Activated CD8-positive, alpha-beta memory T cell treated with anti-CD3 and anti-CD28 coated beads, Interleukin-2, amount 50 U/mL, for 4 hours (primary cell): ENCODE data around the gene BRICD5.
"Not testable (repeated sequence)": the region's sequence is repeated elsewhere in the genome, so short reads cannot be mapped to it uniquely, and the experiment has no call there.

Experiments used
- DNase-seq: peaks from one replicate; pipeline ENCODE4 v3.0.0-alpha.2; 2020

Gene BRICD5

DNA sequence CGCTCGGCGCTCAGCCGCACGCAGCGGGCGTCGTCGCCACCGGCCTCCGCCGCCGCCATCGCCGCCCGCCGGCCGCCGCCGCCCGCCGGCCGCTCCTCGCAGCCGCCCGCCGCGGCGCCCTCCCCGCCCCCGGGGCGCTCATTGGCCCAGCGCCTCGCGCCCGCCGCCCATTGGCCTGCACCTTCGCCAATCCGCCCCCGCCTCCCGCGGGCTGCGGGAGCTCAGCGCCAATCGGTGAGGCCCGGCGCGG, 4.0 kb upstream of the BRICD5 start, which contains the start of gene PGP:
TSS of gene PGP (minus strand) at position 122 of the 250 bp plus-strand sequence. CDS start at position 59, 63 bp downstream.
- DNase-seq = no peak

DNA sequence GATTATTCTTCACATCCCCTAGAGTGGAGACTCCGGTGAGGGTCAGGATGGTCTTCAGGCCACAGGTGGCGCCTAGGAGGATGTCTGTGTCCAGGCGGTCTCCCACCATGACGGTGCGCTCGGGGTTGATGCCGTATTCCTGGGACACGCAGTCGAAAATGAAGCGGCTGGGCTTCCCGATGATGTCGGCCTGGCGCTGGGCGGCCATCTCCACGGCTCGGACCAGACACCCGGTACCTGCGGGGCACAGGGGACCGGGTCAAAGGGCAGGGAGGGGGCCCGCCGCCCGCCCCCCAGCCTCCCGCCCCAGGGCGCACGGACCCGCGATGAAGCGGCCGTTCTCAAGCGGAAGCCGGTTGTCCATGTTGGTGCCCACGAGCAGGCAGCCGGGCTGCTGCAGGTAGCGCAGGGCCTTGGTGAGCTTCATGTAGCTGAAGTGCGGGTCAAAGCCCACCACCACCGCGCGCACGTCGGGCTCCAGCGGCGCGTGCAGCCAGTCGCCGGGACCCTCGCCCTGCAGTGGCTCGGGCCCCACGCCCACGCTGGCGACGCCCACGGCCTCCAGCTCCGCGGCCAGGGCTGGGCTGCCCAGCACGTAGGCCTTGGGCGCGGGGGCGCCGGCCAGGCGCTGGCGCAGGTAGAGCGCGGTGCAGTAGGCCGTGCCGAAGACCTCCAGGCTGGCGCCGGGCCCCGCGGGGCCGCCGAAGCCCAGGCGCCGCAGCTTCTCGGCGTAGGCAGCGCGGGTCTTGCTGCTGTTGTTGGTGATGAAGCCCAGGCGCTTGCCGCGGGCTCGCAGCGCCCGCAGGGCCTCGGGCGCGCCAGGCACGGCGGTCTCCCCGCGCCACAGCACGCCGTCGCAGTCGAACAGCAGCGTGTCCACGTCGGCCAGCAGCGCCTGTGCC, 3.4 kb upstream of the BRICD5 start:
- no peak for DNase-seq

DNA sequence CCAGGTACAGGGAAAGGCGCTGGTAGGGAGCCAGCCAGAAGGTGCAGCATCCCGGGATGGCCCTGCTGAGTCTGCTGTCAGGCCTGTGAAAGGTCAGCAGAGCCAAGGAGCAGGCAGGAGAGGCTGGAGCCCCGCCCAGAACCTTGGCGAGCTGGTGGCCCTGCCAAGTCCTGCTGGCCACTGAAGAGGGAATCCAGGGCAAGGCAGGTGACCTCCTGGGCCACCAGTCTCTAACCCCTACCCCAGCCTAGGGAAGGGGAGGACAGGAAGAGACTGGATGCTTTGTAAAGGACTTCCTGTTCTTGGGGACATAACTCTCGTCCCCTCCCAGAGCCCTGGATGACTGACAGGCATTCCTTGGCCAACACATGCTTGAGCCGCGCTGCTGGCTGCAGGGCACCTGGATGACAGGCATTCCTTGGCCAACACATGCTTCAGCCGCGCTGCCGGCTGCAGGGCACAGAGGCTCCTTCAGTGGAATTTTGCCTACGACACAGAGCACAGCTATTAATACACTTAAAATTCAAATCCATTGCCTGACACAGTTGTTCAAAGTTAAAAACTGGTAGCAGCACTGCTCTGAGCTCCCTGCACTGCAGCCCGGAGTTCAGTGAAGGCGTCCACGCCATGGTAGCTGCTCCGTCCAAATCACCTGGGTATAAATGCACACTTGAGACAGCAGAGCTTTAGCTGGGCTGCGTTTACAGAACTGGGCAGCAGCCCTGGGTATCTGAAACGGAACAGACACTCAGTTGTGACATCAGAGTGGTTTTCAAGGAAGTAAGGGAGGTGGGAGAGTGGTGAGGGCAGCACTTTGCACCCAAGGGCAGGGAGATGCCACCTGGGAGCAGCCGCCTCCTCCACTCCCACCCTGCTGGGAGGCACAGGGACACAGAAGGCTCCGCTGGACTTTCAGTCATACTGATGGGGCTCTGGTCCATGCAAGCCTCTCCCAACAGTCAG, 2.0 kb upstream of the BRICD5 start:
- DNase-seq = no peak

DNA sequence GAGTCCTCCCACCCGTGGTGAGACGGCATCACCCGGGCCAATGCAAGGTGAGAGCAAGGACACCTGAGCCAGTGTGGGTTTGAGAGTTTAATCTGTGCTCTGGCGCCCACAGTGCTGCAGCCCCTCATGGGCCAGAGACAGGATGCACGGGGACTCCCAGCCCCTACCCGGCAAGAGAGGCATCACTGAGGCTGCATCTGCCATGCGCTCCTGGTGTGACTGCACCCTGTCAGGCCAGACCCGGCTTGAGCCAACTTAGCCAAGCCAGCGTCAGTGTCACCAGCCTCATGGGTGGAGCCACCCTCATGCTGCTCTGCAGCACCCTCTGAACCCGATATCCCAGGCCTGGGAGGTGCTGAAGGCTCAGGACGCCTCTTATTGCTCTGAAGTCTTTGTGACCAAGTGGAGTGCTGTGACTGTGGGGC, 1.3 kb upstream of the BRICD5 start:
- no peak for DNase-seq

DNA sequence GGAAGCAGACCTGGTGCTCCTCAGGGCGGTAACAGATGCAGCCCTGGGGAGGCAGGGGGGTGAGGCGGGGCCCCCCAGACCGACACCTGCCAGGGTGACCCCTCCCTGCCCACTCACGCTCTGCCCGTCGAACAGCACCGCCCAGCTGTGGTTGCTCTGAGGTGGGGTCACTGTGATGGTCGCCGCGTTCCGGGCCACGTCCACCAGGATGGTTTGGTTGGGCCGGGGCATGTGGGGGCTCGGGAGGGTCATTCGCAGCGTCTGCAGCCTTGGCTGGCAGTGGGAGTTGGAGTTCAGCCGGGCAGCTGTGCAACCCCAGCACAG, 692 bp downstream of the BRICD5 start:
- DNase-seq = no peak

DNA sequence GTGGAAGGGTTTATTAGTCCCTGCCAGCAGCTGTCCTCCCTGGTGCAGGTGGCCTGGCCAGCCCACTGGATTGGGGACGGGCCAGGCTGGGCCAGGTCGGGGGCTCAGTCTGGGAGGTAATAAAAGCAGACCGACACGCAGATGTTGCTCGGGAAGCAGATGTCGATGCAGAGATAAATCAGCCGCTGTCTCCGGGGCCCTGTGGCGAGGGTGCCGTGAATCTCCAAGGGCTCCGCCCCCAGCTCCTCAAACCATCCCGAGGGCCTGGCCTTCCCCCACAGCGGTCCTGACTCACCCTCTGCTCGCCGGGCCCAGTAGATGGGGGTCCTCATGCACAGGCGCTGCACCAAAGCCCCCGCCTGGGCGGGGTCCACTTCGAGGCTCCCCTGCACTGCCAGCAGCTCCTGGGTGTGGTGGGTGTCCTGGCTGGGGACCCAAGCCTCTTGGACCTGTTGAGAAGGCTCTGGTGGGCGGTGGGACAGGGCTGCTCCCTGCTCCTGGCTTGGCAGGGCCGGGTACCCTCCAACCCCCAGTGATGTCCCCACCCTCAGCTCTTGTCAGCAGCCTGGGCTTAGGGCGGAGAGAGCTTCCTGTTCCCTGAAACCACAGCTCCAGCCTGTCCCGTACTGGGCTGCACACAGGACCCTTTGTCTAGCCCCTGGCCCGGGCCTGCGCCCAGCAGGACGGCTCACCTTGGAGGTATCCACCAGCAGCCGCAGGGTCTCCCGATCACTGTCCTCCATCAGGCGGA, 1.2 kb downstream of the BRICD5 start:
- DNase-seq = no peak

DNA sequence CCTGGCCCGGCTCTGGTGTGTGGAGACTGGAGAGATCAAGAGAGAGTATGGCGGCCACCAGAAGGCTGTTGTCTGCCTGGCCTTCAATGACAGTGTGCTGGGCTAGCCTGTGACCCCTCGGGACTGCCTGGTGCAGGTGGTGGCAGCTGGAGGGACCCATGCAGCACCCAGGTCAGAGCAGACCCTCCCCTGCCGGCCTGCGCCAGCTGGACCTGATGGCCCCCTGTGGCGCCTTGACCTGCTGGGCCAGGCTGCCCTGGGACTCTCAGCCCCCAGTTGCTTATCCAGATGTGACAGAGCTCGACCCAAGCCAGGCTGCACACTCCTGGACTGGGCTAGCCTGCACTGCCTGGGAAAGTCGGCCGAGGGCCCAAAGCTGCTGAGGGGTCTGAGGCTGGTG, 1.9 kb downstream of the BRICD5 start:
- DNase-seq = no peak

DNA sequence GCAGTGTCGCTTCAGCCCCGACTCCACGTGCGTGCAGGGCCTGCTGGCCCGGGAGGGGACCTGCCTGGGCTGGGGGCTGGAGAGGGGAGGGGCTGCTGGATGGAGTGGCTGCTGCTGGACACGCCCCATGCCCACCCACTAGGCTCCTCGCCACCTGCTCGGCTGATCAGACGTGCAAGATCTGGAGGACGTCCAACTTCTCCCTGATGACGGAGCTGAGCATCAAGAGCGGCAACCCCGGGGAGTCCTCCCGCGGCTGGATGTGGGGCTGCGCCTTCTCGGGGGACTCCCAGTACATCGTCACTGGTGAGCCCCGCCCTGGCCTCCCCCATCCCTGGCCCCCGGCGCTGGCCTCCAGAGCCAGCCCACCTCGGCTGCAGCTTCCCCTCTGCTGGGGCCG, 2.4 kb downstream of the BRICD5 start:
- DNase-seq = no peak

DNA sequence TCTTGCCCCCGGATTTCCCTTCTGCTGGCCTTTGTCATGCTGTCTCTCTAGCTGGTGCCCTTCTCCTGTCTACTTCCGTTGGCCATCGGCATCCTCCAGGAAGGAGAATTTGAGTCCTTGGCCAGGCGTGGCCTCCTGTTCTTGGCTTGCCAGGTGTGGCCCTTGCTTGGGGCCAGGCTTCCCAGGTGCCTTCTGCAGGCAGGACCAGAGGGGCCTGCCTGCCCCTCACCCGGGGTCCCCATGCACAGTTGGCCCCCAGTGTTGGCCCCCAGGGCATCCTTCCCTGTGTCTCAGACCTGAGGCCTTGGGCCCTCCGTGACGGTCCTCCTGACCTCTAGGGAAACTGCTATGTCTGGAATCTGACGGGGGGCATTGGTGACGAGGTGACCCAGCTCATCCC, 2.8 kb downstream of the BRICD5 start:
- no peak for DNase-seq

DNA sequence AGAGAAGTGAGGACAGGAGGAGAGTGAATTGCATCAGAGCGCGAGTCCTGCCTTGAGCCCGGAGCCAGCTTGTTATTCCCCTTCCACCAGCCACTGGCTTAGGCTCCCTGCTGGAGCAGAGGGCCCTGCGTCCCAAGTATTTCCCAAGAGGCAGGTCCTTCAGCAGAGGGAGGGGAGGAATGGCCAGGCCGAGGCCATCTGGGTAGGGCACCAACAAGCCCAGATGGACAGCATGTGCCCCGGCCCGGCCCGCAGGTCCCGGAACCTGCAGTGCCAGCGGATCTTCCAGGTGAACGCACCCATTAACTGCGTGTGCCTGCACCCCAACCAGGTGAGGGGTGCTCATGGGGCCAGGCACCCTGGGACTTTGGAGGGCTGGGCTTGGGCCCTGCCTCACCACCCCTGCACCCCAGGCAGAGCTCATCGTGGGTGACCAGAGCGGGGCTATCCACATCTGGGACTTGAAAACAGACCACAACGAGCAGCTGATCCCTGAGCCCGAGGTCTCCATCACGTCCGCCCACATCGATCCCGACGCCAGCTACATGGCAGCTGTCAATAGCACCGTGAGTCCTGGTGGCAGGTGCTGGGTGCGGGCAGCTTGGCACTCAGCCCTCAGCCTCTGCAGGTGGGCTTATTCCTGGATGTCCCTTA, 3.8 kb downstream of the BRICD5 start:
- no peak for DNase-seq

DNA sequence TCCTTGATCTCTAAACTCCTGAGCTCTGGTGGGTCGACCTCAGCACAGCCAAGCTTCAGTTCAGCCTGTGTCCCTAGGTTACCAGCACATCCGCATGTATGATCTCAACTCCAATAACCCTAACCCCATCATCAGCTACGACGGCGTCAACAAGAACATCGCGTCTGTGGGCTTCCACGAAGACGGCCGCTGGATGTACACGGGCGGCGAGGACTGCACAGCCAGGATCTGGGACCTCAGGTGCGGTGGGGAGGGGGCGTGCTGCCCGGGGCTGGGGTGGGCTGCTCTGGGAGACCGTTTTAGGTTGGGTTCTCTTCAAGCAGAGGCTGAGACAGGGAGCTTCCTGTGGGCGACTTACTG, 4.3 kb downstream of the BRICD5 start:
- no peak for DNase-seq

DNA sequence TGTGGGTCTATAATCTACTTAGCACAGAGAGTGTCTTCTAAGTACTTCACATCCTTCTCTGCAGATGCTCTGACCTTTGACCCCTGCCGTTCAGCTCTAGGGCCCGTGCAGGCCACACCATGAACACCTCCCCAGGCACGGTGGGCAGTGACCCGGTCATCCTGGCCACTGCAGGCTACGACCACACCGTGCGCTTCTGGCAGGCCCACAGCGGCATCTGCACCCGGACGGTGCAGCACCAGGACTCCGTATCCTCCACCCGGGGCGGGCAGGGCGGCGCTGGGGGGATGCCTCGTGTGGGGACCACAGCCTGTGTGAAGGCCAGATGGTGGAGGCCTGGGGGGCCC, 4.7 kb downstream of the BRICD5 start:
- no peak for DNase-seq

DNA sequence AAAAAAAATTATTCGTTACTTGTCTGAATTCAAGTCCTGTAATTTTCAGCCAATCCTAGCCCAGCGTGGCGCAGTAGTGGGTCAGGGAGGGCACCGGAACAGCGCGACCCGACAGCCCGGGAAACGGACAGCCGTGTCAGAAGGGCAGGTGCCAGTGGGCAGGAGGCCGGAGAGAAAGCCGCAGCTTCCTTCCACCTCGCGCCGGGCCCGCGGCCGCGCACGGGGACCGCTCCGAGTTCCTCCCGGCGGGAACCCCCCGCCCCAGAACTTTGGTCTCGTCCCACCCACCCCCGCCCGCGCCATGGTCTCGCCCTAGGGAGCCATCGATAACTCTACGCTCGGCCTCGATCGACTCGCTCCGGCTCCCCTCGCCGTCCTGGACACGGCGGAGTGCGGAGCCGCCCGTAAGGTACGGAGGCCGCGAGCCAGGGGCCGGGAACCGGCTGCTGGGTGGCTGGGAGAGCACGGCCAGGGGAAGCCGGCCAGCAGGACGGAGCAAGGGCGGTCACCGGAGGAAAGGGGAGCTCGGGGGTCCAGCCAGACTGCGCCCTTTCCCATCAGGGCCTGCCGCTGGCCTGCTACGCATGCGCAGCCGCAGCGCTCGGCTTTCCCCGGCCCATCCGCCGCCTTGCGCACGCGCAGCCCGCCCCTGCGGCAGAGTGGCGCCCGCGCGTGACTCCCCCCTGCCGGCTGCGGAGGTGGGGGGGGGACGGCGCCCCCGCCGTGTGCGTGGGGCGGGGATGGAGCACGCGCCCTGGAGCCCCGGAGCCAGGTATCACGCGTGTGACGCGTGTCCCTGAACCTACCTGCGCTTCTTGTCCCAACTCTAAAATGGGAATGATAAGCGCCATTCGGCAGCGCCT, 5.3 kb downstream of the BRICD5 start, which contains the start of gene MLST8:
TSS of gene MLST8 (plus strand) at position 351 of the 863 bp plus-strand sequence. CDS start 632 bp downstream, outside the sequence.
- peak; percentile 93 for DNase-seq

DNA sequence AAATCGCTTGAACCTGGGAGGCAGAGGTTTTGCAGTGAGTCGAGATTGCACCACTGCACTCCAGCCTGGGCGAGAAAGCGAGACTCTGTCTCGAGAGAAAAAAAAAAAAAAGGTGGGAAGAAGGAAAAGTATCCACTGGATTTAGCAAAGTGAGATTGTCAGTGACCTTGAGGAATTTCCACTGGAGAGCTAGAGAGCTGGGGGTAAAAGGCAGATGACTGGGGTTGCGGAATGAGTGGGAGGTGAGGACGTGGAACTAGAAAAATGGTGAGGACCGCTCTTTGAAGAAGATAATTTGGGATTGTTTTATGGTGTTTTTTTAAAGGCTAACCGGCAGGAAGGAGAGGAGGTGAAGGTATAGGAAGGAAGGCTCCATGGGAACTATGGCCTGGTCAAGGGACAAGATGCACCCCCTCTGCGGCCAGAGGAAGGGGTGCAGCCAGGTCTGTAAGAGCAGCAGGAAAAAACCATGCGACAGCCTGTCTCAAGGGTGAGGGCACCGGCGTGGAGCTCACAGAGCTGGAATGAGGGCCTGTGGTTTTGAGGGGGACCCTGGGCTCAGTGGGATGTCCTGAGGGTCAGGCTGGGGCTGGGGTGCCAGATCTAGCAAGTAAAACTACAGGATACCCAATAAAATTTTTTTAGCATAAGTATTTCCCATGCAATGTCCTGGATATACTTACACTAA, 6.1 kb downstream of the BRICD5 start:
- no peak for DNase-seq

DNA sequence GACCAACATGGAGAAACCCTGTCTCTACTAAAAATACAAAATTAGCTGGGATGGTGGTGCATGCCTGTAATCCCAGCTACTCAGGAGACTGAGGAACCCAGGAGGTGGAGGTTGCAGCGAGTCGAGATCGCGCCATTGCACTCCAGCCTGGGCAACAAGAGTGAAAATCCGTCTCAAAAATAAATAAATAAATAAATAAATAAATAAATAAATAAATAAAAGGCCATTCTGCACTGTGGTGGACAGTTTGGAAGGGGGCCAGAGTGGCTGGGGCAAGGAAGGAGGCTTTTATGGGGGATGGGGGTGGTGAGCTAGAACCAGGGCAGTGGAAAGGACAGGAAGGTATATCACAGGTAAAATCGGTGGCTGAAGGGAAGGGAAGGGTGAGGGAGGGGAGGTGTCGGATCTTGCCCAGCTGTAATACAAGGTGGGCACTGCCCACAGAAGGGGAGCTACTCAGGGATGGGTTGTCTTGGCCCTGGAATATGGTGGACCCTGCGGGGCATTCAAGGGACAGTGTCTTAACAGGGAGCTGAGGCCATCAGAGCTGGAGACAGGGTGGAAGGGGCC, 7.5 kb downstream of the BRICD5 start:
- DNase-seq = not testable (repeated sequence)

DNA sequence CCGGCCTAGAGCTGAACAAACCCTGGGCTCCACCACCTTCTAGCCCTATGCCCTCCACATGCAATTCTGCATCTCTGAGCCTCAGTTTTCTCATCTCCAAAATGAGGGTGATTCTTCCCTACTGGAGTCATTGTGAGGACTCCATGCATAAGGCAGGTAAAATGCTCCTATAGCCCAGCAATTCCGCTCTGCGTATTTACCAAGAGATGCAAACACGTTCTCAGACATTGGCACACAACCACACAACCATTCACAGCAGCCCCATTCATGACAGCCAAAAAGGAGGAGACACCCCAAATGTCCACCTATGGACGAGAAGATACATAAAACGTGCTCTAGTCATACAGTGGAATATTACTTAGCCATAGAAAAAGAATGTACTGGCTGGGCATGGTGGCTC, 10.3 kb downstream of the BRICD5 start:
- no peak for DNase-seq

DNA sequence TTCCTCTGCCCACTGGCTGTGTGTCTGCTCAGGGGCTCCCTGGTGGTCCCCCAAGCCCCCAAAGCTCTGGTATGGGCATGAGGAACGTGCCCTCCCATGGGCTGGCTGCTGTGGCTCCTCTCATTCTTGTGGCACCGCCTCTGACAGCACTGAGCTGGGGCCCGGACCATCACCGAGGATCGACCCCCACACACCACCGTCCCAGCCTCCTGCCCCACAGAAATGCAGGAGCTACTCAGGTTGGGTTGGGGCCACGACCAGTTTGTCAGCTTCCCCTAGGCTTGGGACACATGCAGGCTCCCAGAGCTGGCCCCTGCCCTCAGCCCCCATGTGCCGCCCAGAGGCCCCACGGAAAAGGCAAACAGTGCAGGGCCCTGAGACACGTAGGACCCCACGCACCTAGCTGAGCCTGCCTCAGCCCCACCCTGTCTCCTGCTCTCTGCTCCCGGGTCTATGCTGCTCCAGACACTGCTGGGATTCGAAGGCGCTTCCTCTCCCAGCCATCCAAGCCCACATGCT, 11.0 kb downstream of the BRICD5 start:
- no peak for DNase-seq

DNA sequence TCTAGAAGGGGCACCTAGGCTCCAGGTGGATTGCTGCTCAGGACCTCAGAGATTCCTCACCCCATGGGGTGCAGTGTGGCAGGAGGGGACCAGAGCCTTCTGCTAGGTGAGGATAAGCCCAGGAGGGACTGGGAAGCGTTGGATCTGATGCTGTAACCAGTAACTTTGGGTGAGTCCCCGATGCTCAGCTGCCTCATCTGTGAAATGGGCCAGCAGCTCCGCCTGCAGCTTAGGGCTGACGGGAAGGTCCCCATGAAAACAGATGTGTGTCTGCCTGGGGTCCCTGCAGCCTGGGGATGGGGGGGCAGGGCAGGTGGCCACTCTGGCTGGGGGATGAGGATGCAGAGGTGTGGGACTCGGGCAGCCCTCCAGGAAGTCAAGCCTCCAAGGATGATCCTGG, 11.6 kb downstream of the BRICD5 start:
- no peak for DNase-seq

DNA sequence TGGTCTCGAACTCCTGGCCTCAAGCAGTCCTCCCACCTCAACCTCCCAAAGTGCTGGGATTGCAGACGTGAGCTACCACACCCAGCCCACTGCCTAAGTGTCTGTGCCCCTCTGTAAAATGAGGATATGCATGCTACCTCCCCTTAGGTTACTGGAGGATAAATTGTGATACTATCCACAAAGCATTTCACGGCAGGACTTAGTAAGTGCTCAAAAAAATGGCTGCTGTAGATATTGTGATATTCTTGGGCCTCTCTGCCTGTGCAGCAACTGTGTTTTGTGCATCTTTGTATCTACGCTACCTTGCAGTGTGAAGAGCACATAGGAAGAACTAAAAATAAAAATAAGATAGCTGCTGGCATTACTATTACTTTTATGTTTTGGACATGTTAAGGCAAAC, 12.4 kb downstream of the BRICD5 start:
- no peak for DNase-seq

DNA sequence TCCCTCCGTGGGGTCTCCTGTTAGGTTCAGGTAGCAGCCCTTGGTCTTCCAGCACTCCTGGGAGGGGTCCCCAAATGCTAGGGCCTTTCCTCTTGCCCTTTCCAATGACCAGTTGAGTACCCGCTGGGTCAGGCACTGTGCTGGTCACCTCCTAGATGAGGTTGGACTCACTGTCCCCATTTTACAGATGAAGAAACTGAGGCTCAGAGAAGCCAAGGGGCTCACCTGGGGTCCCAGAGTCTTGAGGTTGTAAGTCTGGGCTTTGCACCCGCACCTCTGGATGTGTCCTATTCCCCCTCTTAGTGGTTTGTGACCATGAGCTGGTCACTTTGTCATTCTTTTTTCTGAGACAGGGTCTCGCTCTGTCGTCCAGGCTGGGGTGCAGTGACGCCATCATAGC, 12.9 kb downstream of the BRICD5 start:
- no peak for DNase-seq
